Fibroblast of lung (primary cell): Measurements from ENCODE around the gene GSPT1. TPM values are rescaled to one million over a fixed set of nuclear protein-coding genes. Genes with fewer than 3 reads are reported as not detected.
A peak's percentile ranks its signal among the peaks of the same experiment; 100 is the strongest.

Experiments used
- DNase-seq, 2 donors: peaks; one replicate each; pipeline versions ENCODE4 v3.0.0 to v3.0.0-alpha.2; 2010; ENCODE audit warnings: low read depth in 2 of 2
- H2AFZ ChIP-seq: 2 replicates; pipeline ENCODE4 v1.5.1; 2012; ENCODE audit warnings: low read length, control low read depth, inconsistent platforms
- H3K27ac ChIP-seq: 2 replicates; pipeline ENCODE4 v1.5.1; 2011; ENCODE audit warnings: low read length, control low read depth; ENCODE audit not compliant: insufficient read depth
- H3K27me3 ChIP-seq: 2 replicates; pipeline ENCODE4 v1.5.1; 2011; ENCODE audit warnings: mild to moderate bottlenecking, low read length; ENCODE audit not compliant: control insufficient read depth, insufficient read depth
- H3K36me3 ChIP-seq: 2 replicates; pipeline ENCODE4 v1.5.1; 2011; ENCODE audit warnings: low read length; ENCODE audit not compliant: control insufficient read depth, insufficient read depth
- H3K4me1 ChIP-seq: 2 replicates; pipeline ENCODE4 v1.5.1; 2011; ENCODE audit warnings: low read length; ENCODE audit not compliant: control insufficient read depth, insufficient read depth; ENCODE audit errors: extremely low read depth
- H3K4me2 ChIP-seq: 2 replicates; pipeline ENCODE4 v1.5.1; 2011; ENCODE audit warnings: low read length, control low read depth; ENCODE audit not compliant: insufficient read depth; ENCODE audit errors: extremely low read depth
- H3K4me3 ChIP-seq, 4 experiments: fragments of 200-600 bp in 1 of 4; sonication (generic) in 1 of 4; replicated peaks in 1 of 4; 2 replicates each; pipeline ENCODE4 v1.5.1; 2011 to 2016; ENCODE audit warnings: low read length in 4 of 4, low read depth in 3 of 4, mild to moderate bottlenecking in 3 of 4, control low read depth in 2 of 4, inconsistent platforms in 1 of 4, mixed read lengths in 1 of 4; ENCODE audit not compliant: insufficient read depth in 1 of 4; ENCODE audit errors: control extremely low read depth in 1 of 4
- H3K79me2 ChIP-seq: 2 replicates; pipeline ENCODE4 v1.5.1; 2012; ENCODE audit warnings: mild to moderate bottlenecking, low read length, inconsistent platforms; ENCODE audit not compliant: control insufficient read depth, insufficient read depth
- H3K9ac ChIP-seq: 2 replicates; pipeline ENCODE4 v1.5.1; 2011; ENCODE audit warnings: mild to moderate bottlenecking, low read length, control low read depth; ENCODE audit not compliant: insufficient read depth
- H3K9me3 ChIP-seq: 2 replicates; pipeline ENCODE4 v1.5.1; 2012; ENCODE audit warnings: low read depth, low read length; ENCODE audit not compliant: control insufficient read depth, insufficient read depth
- H4K20me1 ChIP-seq: 2 replicates; pipeline ENCODE4 v1.5.1; 2011; ENCODE audit warnings: low read length; ENCODE audit not compliant: control insufficient read depth, insufficient read depth; ENCODE audit errors: extremely low read depth
- EZH2 ChIP-seq: IDR thresholded peaks from 2 replicates; pipeline ENCODE4 v1.5.1; 2012; ENCODE audit warnings: low read length, control low read depth, mild to moderate bottlenecking; ENCODE audit errors: missing control alignments
- polyA plus RNA-seq, 2 donors: library from polyadenylated mRNA; depleted of rRNA in 1 of 2; stranded (reverse) in 1 of 2; unstranded in 1 of 2; fragments of >200 nt; gene quantifications; 2 replicates each; pipeline ENCODE4 v1.2.1, GENCODE V29; 2011 to 2012; ENCODE audit warnings: missing spikeins in 1 of 2
- total RNA-seq: library from RNA; depleted of rRNA; stranded (reverse); fragments of >200 nt; gene quantifications from 2 replicates; pipeline ENCODE4 v1.2.1, GENCODE V29; 2014
- TF ChIP-seq, protein P1 (sequence below), 2 donors: IDR thresholded peaks in 1 of 2; conservative IDR thresholded peaks in 1 of 2; 1 replicate in 1 of 2; 2 replicates in 1 of 2; pipeline ENCODE4 v1.5.1; 2011 to 2012; ENCODE audit warnings: low read length in 2 of 2, control low read depth in 1 of 2, inconsistent platforms in 1 of 2, low read depth in 1 of 2, mild to moderate bottlenecking in 1 of 2

Gene GSPT1
- total and polyA plus RNA-seq, 2 donors (not counting 1 experiment from before 2014, with no cell fraction given): 57.3 to 116 TPM

DNA sequence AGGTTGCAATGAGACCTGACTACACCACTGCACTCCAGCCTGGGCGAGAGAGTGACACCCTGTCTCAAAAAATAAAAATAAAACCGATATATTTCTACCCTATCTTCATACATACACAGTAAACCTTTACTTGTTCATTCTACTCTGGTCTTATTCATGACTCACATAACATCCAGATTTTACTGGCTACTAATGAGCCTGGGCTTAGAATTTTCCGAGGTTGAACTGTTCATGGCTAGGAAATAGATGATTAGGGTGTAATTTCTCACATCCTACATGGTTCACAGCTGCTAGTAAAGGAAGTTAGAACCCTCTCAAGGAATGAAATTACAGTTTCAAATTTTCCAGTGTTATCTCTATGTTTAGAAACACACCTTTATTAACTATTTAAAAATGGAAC, 14.7 kb downstream of the GSPT1 start:
- peak in 1 of 2 donors; percentile 43 for DNase-seq
- Histone ChIP-seq H3K9me3 (no peaks in the 10 kb centered on the region), H3K9ac (no peak overlapping the region), H3K79me2 (peaks cover 87% of the 10 kb centered on the region), H3K27me3 (no peaks in the 10 kb centered on the region), H3K27ac (no peak overlapping the region), H3K36me3 (no peaks in the 10 kb centered on the region), H3K4me1 (peaks cover 3% of the 10 kb centered on the region), H4K20me1 (no peaks in the 10 kb centered on the region), H3K4me2 (no peak overlapping the region), H2AFZ (no peak overlapping the region), H3K4me3 (no peak overlapping the region)
- TF ChIP-seq, protein P1, sequence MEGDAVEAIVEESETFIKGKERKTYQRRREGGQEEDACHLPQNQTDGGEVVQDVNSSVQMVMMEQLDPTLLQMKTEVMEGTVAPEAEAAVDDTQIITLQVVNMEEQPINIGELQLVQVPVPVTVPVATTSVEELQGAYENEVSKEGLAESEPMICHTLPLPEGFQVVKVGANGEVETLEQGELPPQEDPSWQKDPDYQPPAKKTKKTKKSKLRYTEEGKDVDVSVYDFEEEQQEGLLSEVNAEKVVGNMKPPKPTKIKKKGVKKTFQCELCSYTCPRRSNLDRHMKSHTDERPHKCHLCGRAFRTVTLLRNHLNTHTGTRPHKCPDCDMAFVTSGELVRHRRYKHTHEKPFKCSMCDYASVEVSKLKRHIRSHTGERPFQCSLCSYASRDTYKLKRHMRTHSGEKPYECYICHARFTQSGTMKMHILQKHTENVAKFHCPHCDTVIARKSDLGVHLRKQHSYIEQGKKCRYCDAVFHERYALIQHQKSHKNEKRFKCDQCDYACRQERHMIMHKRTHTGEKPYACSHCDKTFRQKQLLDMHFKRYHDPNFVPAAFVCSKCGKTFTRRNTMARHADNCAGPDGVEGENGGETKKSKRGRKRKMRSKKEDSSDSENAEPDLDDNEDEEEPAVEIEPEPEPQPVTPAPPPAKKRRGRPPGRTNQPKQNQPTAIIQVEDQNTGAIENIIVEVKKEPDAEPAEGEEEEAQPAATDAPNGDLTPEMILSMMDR (conservative IDR thresholded peaks at IDR 0.05 in 1 of 2, IDR thresholded peaks at IDR 0.05 in 1 of 2; ENCODE audit: low read depth in 1 of 2, low read length in 2 of 2): no peak
- no peak for TF ChIP-seq EZH2

DNA sequence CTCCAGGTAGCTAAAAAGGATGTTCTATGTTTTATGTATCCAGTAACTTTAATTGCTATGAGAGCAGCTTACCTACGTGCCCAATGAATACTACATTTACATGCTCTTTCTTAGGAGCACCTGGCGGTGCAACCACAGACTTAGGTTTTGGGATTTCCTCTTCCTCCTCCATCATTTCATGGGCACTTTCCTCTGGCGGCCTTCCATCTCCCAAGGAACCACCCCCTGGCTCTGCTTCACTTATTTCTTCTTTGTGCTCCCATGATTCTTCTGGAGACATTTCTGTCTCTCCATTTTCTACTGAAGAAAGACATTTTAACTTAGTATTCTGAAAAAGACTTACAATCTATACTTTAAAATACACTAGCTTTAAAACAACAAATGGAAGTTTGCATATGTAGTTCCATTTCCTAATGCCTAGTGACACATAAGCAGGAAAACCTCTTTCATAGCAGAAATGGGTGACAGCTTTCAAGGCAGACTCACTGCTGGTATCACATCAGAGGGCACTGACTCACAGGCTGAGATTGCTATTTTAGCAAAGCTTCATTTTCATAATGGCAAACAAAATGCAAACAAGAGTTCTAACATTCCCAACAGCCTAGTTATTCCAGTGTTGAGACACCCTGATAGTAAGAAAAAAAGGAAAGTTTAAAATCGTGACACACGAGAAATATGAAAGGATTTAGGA, 19.1 kb downstream of the GSPT1 start:
- Histone ChIP-seq H4K20me1 (no peaks in the 10 kb centered on the region), H3K4me3 (no peak overlapping the region), H3K4me1 (peaks cover 3% of the 10 kb centered on the region), H3K79me2 (peaks cover 64% of the 10 kb centered on the region), H2AFZ (no peak overlapping the region), H3K9me3 (no peaks in the 10 kb centered on the region), H3K4me2 (no peak overlapping the region), H3K27ac (no peak overlapping the region), H3K27me3 (no peaks in the 10 kb centered on the region), H3K36me3 (peaks cover 5% of the 10 kb centered on the region), H3K9ac (no peak overlapping the region)
- peak; percentile 64 to 83 for DNase-seq
- TF ChIP-seq, protein P1 (conservative IDR thresholded peaks at IDR 0.05 in 1 of 2, IDR thresholded peaks at IDR 0.05 in 1 of 2; ENCODE audit: low read depth in 1 of 2, low read length in 2 of 2): no peak
- TF ChIP-seq EZH2: no peak

DNA sequence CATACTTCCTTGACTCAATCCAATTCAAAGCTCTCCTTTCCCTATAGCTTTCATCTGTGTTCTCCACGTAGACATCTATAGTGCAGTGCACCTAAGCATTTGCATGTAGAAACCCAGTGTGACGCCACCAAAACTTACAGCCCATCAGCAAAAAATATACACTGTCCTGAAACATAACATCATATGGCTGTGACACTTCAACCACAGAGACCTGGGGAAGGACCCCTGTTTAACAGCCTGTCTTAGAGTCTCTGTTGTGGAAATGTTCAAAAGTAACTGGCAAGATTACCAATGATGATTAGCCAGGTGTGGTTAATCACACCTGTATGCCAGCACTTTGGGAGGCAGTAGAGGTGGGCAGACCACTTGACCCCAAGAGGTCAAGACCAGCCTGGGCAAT, 22.2 kb downstream of the GSPT1 start:
- Histone ChIP-seq H3K4me2 (no peak overlapping the region), H3K9me3 (no peaks in the 10 kb centered on the region), H2AFZ (no peak overlapping the region), H3K27ac (no peak overlapping the region), H3K79me2 (peaks cover 34% of the 10 kb centered on the region), H3K9ac (no peak overlapping the region), H3K36me3 (peaks cover 10% of the 10 kb centered on the region), H3K4me1 (peaks cover 3% of the 10 kb centered on the region), H3K4me3 (no peak overlapping the region), H3K27me3 (no peaks in the 10 kb centered on the region), H4K20me1 (no peaks in the 10 kb centered on the region)
- no peak for DNase-seq
- TF ChIP-seq, protein P1 (conservative IDR thresholded peaks at IDR 0.05 in 1 of 2, IDR thresholded peaks at IDR 0.05 in 1 of 2; ENCODE audit: low read depth in 1 of 2, low read length in 2 of 2): no peak
- TF ChIP-seq EZH2: no peak
